ENCODE measurements around the gene SEMA3A.

Gene SEMA3A

DNA sequence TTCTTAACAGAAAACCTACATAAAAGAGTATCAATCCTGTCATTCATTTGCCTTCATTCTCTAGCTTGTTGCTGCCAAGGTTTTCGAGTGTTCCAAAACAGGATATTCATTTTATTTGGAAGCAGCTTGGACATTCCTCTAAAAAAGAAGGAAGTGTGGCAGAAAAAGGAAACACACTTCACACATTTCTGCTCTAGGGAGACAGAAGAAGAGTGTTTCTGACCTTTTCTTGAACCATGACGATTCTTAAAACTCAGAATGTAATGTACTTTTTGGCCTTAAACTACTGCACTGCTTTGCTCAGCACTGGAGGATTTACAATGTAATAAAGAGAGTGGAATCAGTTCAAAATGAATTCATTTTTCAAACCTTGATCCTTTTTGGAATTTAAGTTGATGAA lies 81.3 kb downstream of the SEMA3A start:
- H3K4me3 ChIP-seq (ENCODE audit: low read depth, low read length) = no peak overlapping the region
- TF ChIP-seq, protein P1, sequence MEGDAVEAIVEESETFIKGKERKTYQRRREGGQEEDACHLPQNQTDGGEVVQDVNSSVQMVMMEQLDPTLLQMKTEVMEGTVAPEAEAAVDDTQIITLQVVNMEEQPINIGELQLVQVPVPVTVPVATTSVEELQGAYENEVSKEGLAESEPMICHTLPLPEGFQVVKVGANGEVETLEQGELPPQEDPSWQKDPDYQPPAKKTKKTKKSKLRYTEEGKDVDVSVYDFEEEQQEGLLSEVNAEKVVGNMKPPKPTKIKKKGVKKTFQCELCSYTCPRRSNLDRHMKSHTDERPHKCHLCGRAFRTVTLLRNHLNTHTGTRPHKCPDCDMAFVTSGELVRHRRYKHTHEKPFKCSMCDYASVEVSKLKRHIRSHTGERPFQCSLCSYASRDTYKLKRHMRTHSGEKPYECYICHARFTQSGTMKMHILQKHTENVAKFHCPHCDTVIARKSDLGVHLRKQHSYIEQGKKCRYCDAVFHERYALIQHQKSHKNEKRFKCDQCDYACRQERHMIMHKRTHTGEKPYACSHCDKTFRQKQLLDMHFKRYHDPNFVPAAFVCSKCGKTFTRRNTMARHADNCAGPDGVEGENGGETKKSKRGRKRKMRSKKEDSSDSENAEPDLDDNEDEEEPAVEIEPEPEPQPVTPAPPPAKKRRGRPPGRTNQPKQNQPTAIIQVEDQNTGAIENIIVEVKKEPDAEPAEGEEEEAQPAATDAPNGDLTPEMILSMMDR (IDR thresholded peaks at IDR 0.05; ENCODE audit: low read depth, low read length) = no peak

DNA sequence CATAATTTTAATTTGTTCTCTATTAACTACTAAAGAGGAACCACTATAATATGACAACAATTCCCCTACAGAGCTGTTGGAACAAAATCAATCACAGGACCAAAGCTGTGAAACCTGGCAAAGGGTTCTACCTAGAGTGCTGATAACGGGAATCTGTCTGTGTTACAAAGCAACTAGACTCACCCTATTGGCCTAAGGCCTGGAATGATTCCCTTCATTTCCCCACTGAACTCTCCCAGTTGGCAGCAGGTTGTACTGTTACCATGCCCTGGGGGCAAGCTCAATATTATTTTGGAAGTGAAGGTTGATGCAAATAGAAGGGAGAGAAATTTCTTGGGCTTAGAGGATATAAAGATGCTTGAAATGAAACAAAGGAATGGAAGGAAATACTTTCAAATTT lies 81.8 kb downstream of the SEMA3A start:
- TF ChIP-seq, protein P1 (IDR thresholded peaks at IDR 0.05; ENCODE audit: low read depth, low read length) = no peak
- no peak overlapping the region for H3K4me3 ChIP-seq (ENCODE audit: low read depth, low read length)

DNA sequence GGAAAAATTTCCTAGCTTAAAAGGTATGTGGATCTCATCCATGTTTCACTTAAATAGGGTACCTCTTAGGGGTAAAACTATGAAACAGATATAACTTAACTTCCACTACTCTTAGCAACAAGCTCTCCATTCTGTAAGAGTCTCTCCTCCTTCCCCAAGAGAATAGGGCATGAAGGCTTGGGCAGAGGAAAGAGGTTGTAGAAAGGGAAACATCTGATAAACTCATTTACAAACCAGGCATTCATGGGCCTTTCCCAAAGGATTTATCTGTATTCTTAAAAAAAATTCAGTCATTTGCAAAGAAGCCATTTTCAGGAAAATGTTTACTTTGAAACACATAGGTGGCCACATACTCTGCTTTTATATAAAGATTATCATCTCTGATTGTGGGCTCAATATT lies 82.7 kb downstream of the SEMA3A start:
- TF ChIP-seq, protein P1 (IDR thresholded peaks at IDR 0.05; ENCODE audit: low read depth, low read length) = no peak
- no peak overlapping the region for H3K4me3 ChIP-seq (ENCODE audit: low read depth, low read length)

DNA sequence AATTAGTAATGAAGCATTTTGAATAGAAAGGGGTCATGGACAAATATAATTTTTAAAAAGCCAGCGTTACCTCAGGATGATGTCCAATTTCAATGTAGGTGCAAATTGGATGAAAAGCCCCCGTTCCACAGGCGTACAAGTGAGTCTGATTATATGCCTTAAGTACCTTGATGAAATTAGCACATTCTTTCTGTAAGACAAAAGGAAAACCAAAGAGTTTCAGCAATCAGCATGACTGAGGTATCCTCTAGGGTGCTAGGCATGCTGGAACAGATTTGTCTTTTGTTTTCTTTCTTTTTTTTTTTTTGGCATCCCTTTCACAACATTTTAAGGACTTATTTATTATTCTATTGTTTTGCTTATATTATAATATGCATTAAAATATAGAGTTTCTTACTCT lies 84.2 kb downstream of the SEMA3A start:
- H3K4me3 ChIP-seq (ENCODE audit: low read depth, low read length) = no peak overlapping the region
- TF ChIP-seq, protein P1 (IDR thresholded peaks at IDR 0.05; ENCODE audit: low read depth, low read length) = no peak

DNA sequence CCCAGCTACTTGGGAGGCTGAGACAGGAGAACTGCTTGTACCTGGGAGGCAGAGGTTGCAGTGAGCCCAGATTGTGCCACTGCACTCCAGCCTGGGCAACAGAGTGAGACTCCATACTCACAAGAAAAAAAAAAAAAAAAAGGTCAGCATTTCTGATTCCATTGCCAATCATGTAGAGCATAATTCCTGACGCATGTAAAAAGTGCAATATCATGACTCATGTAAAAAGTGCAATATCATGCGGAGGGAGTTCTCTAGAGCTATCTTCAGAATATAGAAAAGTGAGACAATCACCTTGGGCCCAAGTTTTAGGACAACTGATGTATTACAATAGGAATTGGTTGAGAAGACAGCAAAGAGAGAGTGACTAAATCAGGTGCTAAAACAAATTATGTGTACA lies 85.8 kb downstream of the SEMA3A start:
- TF ChIP-seq, protein P1 (IDR thresholded peaks at IDR 0.05; ENCODE audit: low read depth, low read length) = no peak
- H3K4me3 ChIP-seq (ENCODE audit: low read depth, low read length) = no peak overlapping the region

DNA sequence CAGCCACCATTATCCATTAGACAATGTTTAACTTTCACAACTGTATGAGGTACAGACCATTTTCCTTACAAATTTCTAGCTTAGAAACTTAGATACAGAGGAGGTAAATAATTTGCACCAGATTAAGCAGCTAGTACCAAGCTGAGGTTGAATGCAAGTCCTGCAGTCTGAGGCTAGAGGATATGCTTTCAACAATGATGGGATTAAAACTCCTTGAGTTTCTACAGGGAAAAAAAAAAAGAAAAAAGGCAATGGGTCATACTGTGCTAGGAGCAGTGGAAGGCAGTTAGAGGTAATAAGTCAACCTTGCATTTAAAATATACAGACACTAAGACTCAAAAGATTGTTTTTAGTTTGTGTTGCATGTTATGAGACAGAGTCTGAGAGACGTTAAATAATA lies 86.5 kb downstream of the SEMA3A start:
- no peak overlapping the region for H3K4me3 ChIP-seq (ENCODE audit: low read depth, low read length)
- TF ChIP-seq, protein P1 (IDR thresholded peaks at IDR 0.05; ENCODE audit: low read depth, low read length) = no peak

DNA sequence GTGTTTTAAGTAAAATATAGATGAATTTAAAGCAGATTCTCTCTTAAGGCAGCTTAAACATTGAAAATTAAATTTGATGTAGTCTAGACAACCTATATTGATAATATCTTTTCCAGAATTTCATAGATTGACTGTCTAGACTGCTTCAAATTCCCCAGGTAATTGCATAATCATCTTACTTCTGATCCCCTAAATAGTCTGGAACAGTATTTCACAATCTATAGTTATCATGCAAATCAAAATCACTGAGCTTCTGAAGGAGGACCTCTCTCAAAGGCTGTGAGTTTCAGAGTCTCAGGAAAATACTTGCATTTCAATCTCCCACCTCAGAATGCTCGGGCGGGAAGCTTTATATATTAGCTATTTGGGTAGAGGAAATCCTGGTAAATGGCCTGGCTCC lies 87.3 kb downstream of the SEMA3A start:
- TF ChIP-seq, protein P1 (IDR thresholded peaks at IDR 0.05; ENCODE audit: low read depth, low read length) = no peak
- no peak overlapping the region for H3K4me3 ChIP-seq (ENCODE audit: low read depth, low read length)
